ENCODE data around the gene TRANK1. TPM values are rescaled to one million over a fixed set of nuclear protein-coding genes. Genes with fewer than 3 reads are reported as not detected.
A peak's percentile ranks its signal among the peaks of the same experiment; 100 is the strongest.
"Not testable (repeated sequence)": the region's sequence is repeated elsewhere in the genome, so short reads cannot be mapped to it uniquely, and the experiment has no call there.

TRANK1 gene
- total RNA-seq, 2 donors from 2014 or later, result 9.4 to 17.4 TPM

- Histone ChIP-seq H3K9me3 (no peaks in the 10 kb centered on the region), H3K27ac (no peak overlapping the region), H3K27me3 (replicated peaks; ENCODE audit: insufficient read depth) (no peaks in the 10 kb centered on the region), H3K36me3 (no peaks in the 10 kb centered on the region), H3K4me1 (replicated peaks) (no peaks in the 10 kb centered on the region), H3K4me3 (no peak overlapping the region)
- intact Hi-C loops (cut with DNase I), result no loop called here
- WGBS, result 68% methylated on average over 2 of the region's 2 CpGs
- DNase-seq (ENCODE audit: low spot score), result no peak
- no peak for TF ChIP-seq POLR2A (IDR thresholded peaks at IDR 0.05)
- no peak for TF ChIP-seq POLR2AphosphoS5 (IDR thresholded peaks at IDR 0.05)
- TF ChIP-seq CTCF (IDR thresholded peaks at IDR 0.05), result no peak
Observed at GRCh38 chr3:36906504-36907149, 38.2 kb downstream of the TRANK1 start.

DNA sequence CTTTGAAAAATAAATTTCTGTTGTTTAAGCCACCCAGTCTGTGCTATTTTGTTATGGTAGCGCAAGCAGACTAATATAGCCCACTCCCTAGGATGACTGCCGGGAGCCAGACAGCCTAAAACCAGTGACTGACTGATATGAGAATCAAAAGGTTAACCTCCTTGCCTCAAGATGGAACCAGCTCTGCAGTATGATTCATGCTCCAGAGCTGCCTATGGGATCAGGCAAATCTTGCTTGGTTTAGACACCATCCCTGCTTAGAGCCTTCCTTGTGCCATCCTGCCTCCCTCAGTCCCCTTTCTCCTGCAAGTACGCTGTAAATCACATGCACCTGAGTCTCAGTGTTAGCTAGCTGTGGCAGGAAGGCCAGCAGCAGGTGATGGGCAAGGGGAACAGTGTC, 39.3 kb downstream of the TRANK1 start:
- Histone ChIP-seq H3K36me3 (no peaks in the 10 kb centered on the region), H3K27ac (no peak overlapping the region), H3K4me3 (no peak overlapping the region), H3K27me3 (replicated peaks; ENCODE audit: insufficient read depth) (no peaks in the 10 kb centered on the region), H3K4me1 (replicated peaks) (no peaks in the 10 kb centered on the region), H3K9me3 (no peaks in the 10 kb centered on the region)
- WGBS, result 96% methylated on average over 3 of the region's 3 CpGs
- intact Hi-C loops (cut with DNase I), result no loop called here
- DNase-seq (ENCODE audit: low spot score), result no peak
- TF ChIP-seq POLR2AphosphoS5 (IDR thresholded peaks at IDR 0.05), result no peak
- TF ChIP-seq POLR2A (IDR thresholded peaks at IDR 0.05), result no peak
- TF ChIP-seq CTCF (IDR thresholded peaks at IDR 0.05), result no peak

GRCh38 chr3:36904641-36905040, 40.2 kb downstream of the TRANK1 start:
- intact Hi-C loops (cut with DNase I), result no loop called here
- Histone ChIP-seq H3K27me3 (replicated peaks; ENCODE audit: insufficient read depth) (no peaks in the 10 kb centered on the region), H3K4me3 (no peak overlapping the region), H3K4me1 (replicated peaks) (no peaks in the 10 kb centered on the region), H3K36me3 (no peaks in the 10 kb centered on the region), H3K27ac (no peak overlapping the region), H3K9me3 (no peaks in the 10 kb centered on the region)
- WGBS, result 74% methylated on average over 3 of the region's 3 CpGs
- DNase-seq (ENCODE audit: low spot score), result no peak
- TF ChIP-seq CTCF (IDR thresholded peaks at IDR 0.05) (peak in 2 of 4 experiments; percentile 32 to 47), POLR2A (IDR thresholded peaks at IDR 0.05) (no peak), POLR2AphosphoS5 (IDR thresholded peaks at IDR 0.05) (no peak)

- 93% methylated on average over 13 of the region's 13 CpGs for WGBS
- H3K27ac ChIP-seq; H3K4me1 ChIP-seq (replicated peaks); DNase-seq (ENCODE audit: low spot score); H3K36me3 ChIP-seq; H3K27me3 ChIP-seq (replicated peaks; ENCODE audit: insufficient read depth); intact Hi-C loops (cut with DNase I); H3K9me3 ChIP-seq; H3K4me3 ChIP-seq: not testable (repeated sequence)
Observed at GRCh38 chr3:36904065-36904464, 40.8 kb downstream of the TRANK1 start.

- Histone ChIP-seq H3K36me3 (no peaks in the 10 kb centered on the region), H3K4me1 (replicated peaks) (no peaks in the 10 kb centered on the region), H3K27ac (no peak overlapping the region), H3K9me3 (no peaks in the 10 kb centered on the region), H3K4me3 (no peak overlapping the region), H3K27me3 (replicated peaks; ENCODE audit: insufficient read depth) (no peaks in the 10 kb centered on the region)
- no peak for DNase-seq (ENCODE audit: low spot score)
- intact Hi-C loops (cut with DNase I), result loop anchor here (2.0 kb wide), 1 partner anchor 54 kb away; no protein-coding TSS in a partner anchor
- TF ChIP-seq CTCF (IDR thresholded peaks at IDR 0.05) (no peak), POLR2A (IDR thresholded peaks at IDR 0.05) (no peak), POLR2AphosphoS5 (IDR thresholded peaks at IDR 0.05) (no peak)
- WGBS, result 44% methylated on average over 10 of the region's 10 CpGs
Observed at GRCh38 chr3:36903119-36903882, 41.6 kb downstream of the TRANK1 start.

Data from prostate gland (tissue), 2 donors.